Activated CD4-positive, alpha-beta T cell treated with anti-CD3 and anti-CD28 coated beads for 1 hour (primary cell): ENCODE measurements around the gene HIVEP3.

Experiments
- DNase-seq: peaks from one replicate; pipeline ENCODE4 v3.0.0-alpha.2; 2020

HIVEP3 gene

GRCh38 chr1:41622859-41623732, 295.6 kb downstream of the HIVEP3 start:
- DNase-seq = peak; percentile 1

GRCh38 chr1:41622402-41622801, 296.3 kb downstream of the HIVEP3 start:
- DNase-seq = no peak

- no peak for DNase-seq
Measured at GRCh38 chr1:41621791-41622190, 296.9 kb downstream of the HIVEP3 start.

- DNase-seq = no peak
Measured at GRCh38 chr1:41621256-41621655, 297.5 kb downstream of the HIVEP3 start.

GRCh38 chr1:41620365-41621169, 298.2 kb downstream of the HIVEP3 start:
- no peak for DNase-seq

- no peak for DNase-seq
Measured at GRCh38 chr1:41619511-41620364, 299.0 kb downstream of the HIVEP3 start.

- no peak for DNase-seq
Measured at GRCh38 chr1:41618871-41619270, 299.9 kb downstream of the HIVEP3 start.

GRCh38 chr1:41618066-41618825, 300.5 kb downstream of the HIVEP3 start:
- no peak for DNase-seq

- DNase-seq = no peak
Measured at GRCh38 chr1:41617336-41617735, 301.4 kb downstream of the HIVEP3 start.

- no peak for DNase-seq
Measured at GRCh38 chr1:41616563-41616962, 302.2 kb downstream of the HIVEP3 start.

GRCh38 chr1:41615981-41616380, 302.7 kb downstream of the HIVEP3 start:
- no peak for DNase-seq

GRCh38 chr1:41615316-41615715, 303.4 kb downstream of the HIVEP3 start:
- DNase-seq = no peak

- no peak for DNase-seq
Measured at GRCh38 chr1:41614818-41615217, 303.9 kb downstream of the HIVEP3 start.

GRCh38 chr1:41613689-41614574, 304.8 kb downstream of the HIVEP3 start:
- DNase-seq = no peak

GRCh38 chr1:41612953-41613352, 305.8 kb downstream of the HIVEP3 start:
- no peak for DNase-seq

- DNase-seq = no peak
Measured at GRCh38 chr1:41611932-41612450, 306.7 kb downstream of the HIVEP3 start.

- no peak for DNase-seq
Measured at GRCh38 chr1:41611068-41611931, 307.4 kb downstream of the HIVEP3 start.

- DNase-seq = no peak
Measured at GRCh38 chr1:41610361-41610760, 308.4 kb downstream of the HIVEP3 start.

- no peak for DNase-seq
Measured at GRCh38 chr1:41609166-41609883, 309.4 kb downstream of the HIVEP3 start.
